CD14-positive monocyte (primary cell): ENCODE measurements around the gene IKBKG. TPM values are rescaled to one million over a fixed set of nuclear protein-coding genes. Genes with fewer than 3 reads are reported as not detected.
"Not testable (repeated sequence)": the region's sequence is repeated elsewhere in the genome, so short reads cannot be mapped to it uniquely, and the experiment has no call there.

Source experiments
- DNase-seq, 3 donors: peaks; one replicate each; pipeline ENCODE4 v3.0.0-alpha.2; 2011 to 2022
- H2AFZ ChIP-seq: 2 replicates; pipeline ENCODE4 v1.6.0; 2012; ENCODE audit warnings: mild to moderate bottlenecking, low read depth, low read length, inconsistent platforms; ENCODE audit not compliant: insufficient read depth, poor library complexity, severe bottlenecking
- H3K27ac ChIP-seq, 2 donors: 1 replicate in 1 of 2; 2 replicates in 1 of 2; pipeline ENCODE4 v1.5.1; 2012 to 2013; ENCODE audit warnings: low read length in 2 of 2, control low read depth in 1 of 2, inconsistent platforms in 1 of 2, low read depth in 1 of 2, mild to moderate bottlenecking in 1 of 2
- H3K27me3 ChIP-seq, 2 donors: one replicate each; pipeline versions ENCODE4 v1.6.0 to v1.6.1; 2011 to 2013; ENCODE audit warnings: low read length in 2 of 2; ENCODE audit not compliant: control insufficient read depth in 2 of 2, insufficient read depth in 2 of 2
- H3K36me3 ChIP-seq, 2 donors: replicated peaks in 1 of 2; 1 replicate in 1 of 2; 2 replicates in 1 of 2; pipeline versions ENCODE4 v1.5.1 to v1.6.1; 2012 to 2013; ENCODE audit warnings: low read length in 2 of 2, control low read depth in 1 of 2, inconsistent platforms in 1 of 2, mild to moderate bottlenecking in 1 of 2; ENCODE audit not compliant: insufficient read depth in 2 of 2, control insufficient read depth in 1 of 2
- H3K4me1 ChIP-seq, 2 donors: 1 replicate in 1 of 2; 2 replicates in 1 of 2; pipeline versions ENCODE4 v1.5.1 to v1.6.1; 2012 to 2013; ENCODE audit warnings: low read length in 2 of 2, control low read depth in 1 of 2, inconsistent platforms in 1 of 2, mild to moderate bottlenecking in 1 of 2, moderate library complexity in 1 of 2; ENCODE audit not compliant: insufficient read depth in 2 of 2, control insufficient read depth in 1 of 2
- H3K4me2 ChIP-seq: replicated peaks from 2 replicates; pipeline ENCODE3; 2012; ENCODE audit warnings: low read length, moderate library complexity, mild to moderate bottlenecking; ENCODE audit not compliant: poor library complexity, severe bottlenecking; ENCODE audit errors: extremely low read depth
- H3K4me3 ChIP-seq, 3 experiments: fragments of 200-600 bp in 1 of 3; sonication (generic) in 1 of 3; replicated peaks in 1 of 3; 1 replicate in 2 of 3; 2 replicates in 1 of 3; pipeline ENCODE4 v1.5.1; 2011 to 2013; ENCODE audit warnings: low read length in 3 of 3, mild to moderate bottlenecking in 3 of 3, control low read depth in 2 of 3, low read depth in 2 of 3, inconsistent platforms in 1 of 3, moderate library complexity in 1 of 3
- H3K79me2 ChIP-seq: 2 replicates; pipeline ENCODE4 v1.6.0; 2012; ENCODE audit warnings: mild to moderate bottlenecking, control low read depth, inconsistent platforms, low read length, moderate library complexity; ENCODE audit not compliant: insufficient read depth
- H3K9ac ChIP-seq: 2 replicates; pipeline ENCODE4 v1.6.0; 2017; ENCODE audit warnings: low read length, mild to moderate bottlenecking; ENCODE audit not compliant: insufficient read depth, poor library complexity, severe bottlenecking
- H3K9me3 ChIP-seq, 2 donors: replicated peaks in 1 of 2; 1 replicate in 1 of 2; 2 replicates in 1 of 2; pipeline versions ENCODE4 v1.5.1 to v1.6.1; 2012 to 2013; ENCODE audit warnings: low read length in 2 of 2, control low read depth in 1 of 2; ENCODE audit not compliant: control insufficient read depth in 1 of 2, insufficient read depth in 1 of 2
- H4K20me1 ChIP-seq: 2 replicates; pipeline ENCODE4 v1.6.0; 2012; ENCODE audit warnings: mild to moderate bottlenecking, low read length, control low read depth, moderate library complexity; ENCODE audit not compliant: insufficient read depth
- H3K27ac Mint-ChIP-seq, 7 donors: one replicate each; pipeline ENCODE4 v1.8.0; 2020; ENCODE audit warnings: mild to moderate bottlenecking in 7 of 7, mixed read lengths in 7 of 7, moderate library complexity in 6 of 7, inconsistent platforms in 2 of 7
- H3K27me3 Mint-ChIP-seq, 3 donors: one replicate each; pipeline ENCODE4 v1.8.0; 2021 to 2022; ENCODE audit warnings: low read depth in 3 of 3, mild to moderate bottlenecking in 3 of 3, mixed read lengths in 3 of 3, moderate library complexity in 3 of 3, inconsistent platforms in 1 of 3
- H3K36me3 Mint-ChIP-seq, 2 donors: one replicate each; pipeline ENCODE4 v1.8.0; 2020; ENCODE audit warnings: mixed read lengths in 2 of 2, inconsistent platforms in 1 of 2, mild to moderate bottlenecking in 1 of 2
- H3K4me1 Mint-ChIP-seq: one replicate; pipeline ENCODE4 v1.8.0; 2020; ENCODE audit warnings: mild to moderate bottlenecking, mixed read lengths
- H3K4me3 Mint-ChIP-seq, 2 donors: one replicate each; pipeline ENCODE4 v1.8.0; 2020; ENCODE audit warnings: mild to moderate bottlenecking in 2 of 2, mixed read lengths in 2 of 2, moderate library complexity in 1 of 2
- H3K9me3 Mint-ChIP-seq, 7 donors: one replicate each; pipeline ENCODE4 v1.8.0; 2020 to 2022; ENCODE audit warnings: mixed read lengths in 7 of 7, mild to moderate bottlenecking in 6 of 7, moderate library complexity in 6 of 7, inconsistent platforms in 2 of 7
- CTCF ChIP-seq: fragments of 200-600 bp; IDR thresholded peaks from one replicate; pipeline ENCODE4 v1.8.0; 2022; ENCODE audit warnings: antibody characterized with exemption, mild to moderate bottlenecking
- WGBS: methylation state at CpG from one replicate; pipeline ENCODE4 v1.1.5; 2013; ENCODE audit warnings: missing lambda C conversion rate; ENCODE audit not compliant: insufficient coverage; 5-methylcytosine and 5-hydroxymethylcytosine counted together
- intact Hi-C, 2 donors: fragments of 100-400 bp; cut with micrococcal nuclease; formaldehyde crosslinking; loops; one replicate each; pipeline versions ENCODE4 v1.15.0 to v1.15.1; 2023
- polyA plus RNA-seq, 3 donors: library from polyadenylated mRNA; depleted of rRNA in 1 of 3; unstranded in 2 of 3; stranded (reverse) in 1 of 3; fragments of 300-500 nt in 2 of 3; fragments of >200 nt in 1 of 3; fragmentation: Illumina TruSeq in 2 of 3; gene quantifications; 1 replicate in 2 of 3; 2 replicates in 1 of 3; pipeline ENCODE4 v1.2.3, GENCODE V29; 2012 to 2021

IKBKG gene
- polyA plus RNA-seq, 3 donors: 31.3 to 60.8 (median 33.7) TPM

DNA sequence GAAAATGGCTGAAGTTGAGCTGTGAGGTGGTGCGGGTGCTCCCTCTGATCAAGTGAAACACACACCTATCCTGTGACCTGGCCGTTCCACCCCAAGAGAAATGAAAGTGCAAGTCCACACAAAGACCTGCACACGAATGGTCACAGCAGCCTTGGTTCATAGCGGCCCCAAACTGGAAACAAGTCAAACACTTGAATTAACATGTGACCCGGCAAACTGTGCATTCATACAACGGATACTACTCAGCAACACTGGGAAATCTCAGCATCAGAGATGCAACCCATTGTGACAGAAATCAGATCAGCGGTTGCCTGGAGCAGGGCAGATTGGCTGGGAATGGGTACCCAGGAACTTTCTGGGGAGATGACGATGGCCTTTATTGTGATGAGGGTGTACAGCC is 8.3 kb upstream of the IKBKG start:
- H3K79me2 ChIP-seq: peaks cover 48% of the 10 kb centered on the region
- H3K27me3 Mint-ChIP-seq: peaks cover 0 to 9% (median 0%) of the 10 kb centered on the region in 3 donors
- WGBS: 100% methylated on average over 1 of the region's 8 CpGs

DNA sequence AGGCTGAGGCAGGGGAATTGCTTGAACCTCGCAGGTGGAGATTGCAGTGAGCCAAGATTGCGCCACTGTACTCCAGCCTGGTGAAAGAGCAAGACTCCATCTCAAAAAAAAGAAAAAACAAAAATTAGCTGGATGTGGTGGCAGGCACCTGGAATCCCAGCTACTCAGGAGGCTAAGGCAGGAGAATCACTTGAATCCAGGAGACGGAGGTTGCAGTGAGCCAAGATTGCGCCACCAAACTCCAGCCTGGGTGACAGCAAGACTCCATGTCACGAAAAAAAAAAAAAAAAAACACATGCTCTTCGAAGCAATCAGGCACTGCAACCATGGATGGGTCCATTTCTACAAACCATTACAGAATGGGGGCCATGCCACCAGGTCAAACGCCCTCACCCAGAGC is 7.1 kb upstream of the IKBKG start:
- H3K27me3 ChIP-seq, H3K4me3 ChIP-seq, H2AFZ ChIP-seq, H3K9me3 ChIP-seq, H3K4me3 Mint-ChIP-seq, DNase-seq, H4K20me1 ChIP-seq, H3K9ac ChIP-seq, H3K4me2 ChIP-seq, H3K9me3 Mint-ChIP-seq, intact Hi-C loops: not testable (repeated sequence)
- WGBS: no CpG with 5 or more reads among the region's 7 CpGs
- peaks cover 59% of the 10 kb centered on the region for H3K79me2 ChIP-seq
- peaks cover 47% of the 10 kb centered on the region for H3K4me1 Mint-ChIP-seq
- peaks cover 7 to 23% of the 10 kb centered on the region in 2 donors for H3K36me3 ChIP-seq
- peak overlapping the region in 6 of 7 donors; percentile 25 to 99 (median 91) for H3K27ac Mint-ChIP-seq
- peaks cover 26 to 53% of the 10 kb centered on the region in 2 donors for H3K36me3 Mint-ChIP-seq
- H3K27ac ChIP-seq: peak overlapping the region in 1 of 2 donors; percentile 95
- peaks cover 0 to 16% (median 0%) of the 10 kb centered on the region in 3 donors for H3K27me3 Mint-ChIP-seq
- peaks cover 49 to 54% of the 10 kb centered on the region in 2 donors for H3K4me1 ChIP-seq

More for the DNA sequence above, 8.3 kb upstream of the IKBKG start:
- no peaks in the 10 kb centered on the region for H3K9me3 ChIP-seq
- no peak overlapping the region for H3K4me2 ChIP-seq
- intact Hi-C loops: no loop called here
- Mint-ChIP-seq H3K27ac (peak overlapping the region in 1 of 7 donors; percentile 46), H3K36me3 (peaks cover 25 to 51% of the 10 kb centered on the region in 2 donors), H3K4me3 (no peak overlapping the region), H3K9me3 (peaks cover 0 to 7% (median 1%) of the 10 kb centered on the region in 7 donors), H3K4me1 (peaks cover 37% of the 10 kb centered on the region)
- H4K20me1 ChIP-seq: peaks cover 10% of the 10 kb centered on the region
- H3K36me3 ChIP-seq: peaks cover 17 to 33% of the 10 kb centered on the region in 2 donors
- TF ChIP-seq CTCF: no peak
- H3K27me3 ChIP-seq: no peaks in the 10 kb centered on the region
- no peak overlapping the region for H3K27ac ChIP-seq
- H3K9ac ChIP-seq: no peak overlapping the region
- H3K4me3 ChIP-seq: no peak overlapping the region
- DNase-seq: no peak
- H3K4me1 ChIP-seq: peaks cover 42 to 46% of the 10 kb centered on the region in 2 donors
- no peak overlapping the region for H2AFZ ChIP-seq
